ENCODE results near the gene NAT16.
A peak's percentile ranks its signal among the peaks of the same experiment; 100 is the strongest.
"Not testable (repeated sequence)": the region's sequence is repeated elsewhere in the genome, so short reads cannot be mapped to it uniquely, and the experiment has no call there.

The NAT16 gene

GRCh38 chr7:101201695-101202602, 21.9 kb upstream of the NAT16 start:
- DNase-seq = no peak

GRCh38 chr7:101200862-101201599, 20.9 kb upstream of the NAT16 start, which contains the start of gene MOGAT3:
MOGAT3 (minus strand) TSS chr7:101201036; CDS start chr7:101200854, 182 bp downstream.
- DNase-seq = no peak

- DNase-seq = no peak
Observed at GRCh38 chr7:101200504-101200861, 20.4 kb upstream of the NAT16 start.

GRCh38 chr7:101199522-101199921, 19.4 kb upstream of the NAT16 start:
- not testable (repeated sequence) for DNase-seq

GRCh38 chr7:101198476-101198875, 18.4 kb upstream of the NAT16 start:
- no peak for DNase-seq

GRCh38 chr7:101197991-101198390, 17.9 kb upstream of the NAT16 start:
- DNase-seq = no peak

GRCh38 chr7:101195884-101196283, 15.8 kb upstream of the NAT16 start:
- no peak for DNase-seq

GRCh38 chr7:101189109-101189508, 9.0 kb upstream of the NAT16 start:
- no peak for DNase-seq

GRCh38 chr7:101186844-101187428, 6.8 kb upstream of the NAT16 start:
- DNase-seq = peak; percentile 98

GRCh38 chr7:101186194-101186593, 6.1 kb upstream of the NAT16 start:
- DNase-seq = no peak

- peak; percentile 37 for DNase-seq
Observed at GRCh38 chr7:101185258-101185839, 5.3 kb upstream of the NAT16 start.

GRCh38 chr7:101179713-101180112, 380 bp downstream of the NAT16 start:
- DNase-seq = no peak

GRCh38 chr7:101179117-101179516, 976 bp downstream of the NAT16 start:
- no peak for DNase-seq

GRCh38 chr7:101177644-101178043, 2.4 kb downstream of the NAT16 start:
- DNase-seq = no peak

GRCh38 chr7:101175664-101176063, 4.4 kb downstream of the NAT16 start:
- DNase-seq = no peak

GRCh38 chr7:101174322-101174854, 5.7 kb downstream of the NAT16 start:
- DNase-seq = no peak

GRCh38 chr7:101173752-101174244, 6.3 kb downstream of the NAT16 start:
- DNase-seq = peak; percentile 74

- peak; percentile 11 for DNase-seq
Observed at GRCh38 chr7:101172854-101173751, 7.0 kb downstream of the NAT16 start.

- no peak for DNase-seq
Observed at GRCh38 chr7:101172005-101172853, 7.9 kb downstream of the NAT16 start.

GRCh38 chr7:101171442-101171837, 8.7 kb downstream of the NAT16 start:
- peak; percentile 4 for DNase-seq

Data from MV-4-11 (cell line).